ENCODE results near the gene UROC1. TPM values are rescaled to one million over a fixed set of nuclear protein-coding genes. Genes with fewer than 3 reads are reported as not detected.
A peak's percentile ranks its signal among the peaks of the same experiment; 100 is the strongest.

Gene UROC1
- total and polyA plus RNA-seq, 12 donors, result 0.01 TPM; not detected in 11

GRCh38 chr3:126524429-126524988 lies 6.9 kb upstream of the UROC1 start:
- H3K36me3 ChIP-seq, result no peaks in the 10 kb centered on the region
- ATAC-seq (peak in 5 of 8 donors; percentile 3 to 15 (median 11)), DNase-seq (no peak)
- H3K9me3 ChIP-seq, result no peaks in the 10 kb centered on the region
- TF ChIP-seq CTCF (IDR thresholded peaks at IDR 0.05), result no peak
- H3K27me3 ChIP-seq, result peaks cover 0 to 24% (median 16%) of the 10 kb centered on the region in 7 donors
- 10 to 11% methylated on average over 28 to 31 of the region's 31 CpGs for WGBS, 2 donors
- peak overlapping the region in 2 of 10 donors; percentile 15 to 80 for H3K27ac ChIP-seq
- peaks cover 2 to 34% (median 15%) of the 10 kb centered on the region in 9 donors for H3K4me1 ChIP-seq
- peak overlapping the region; percentile 14 to 59 (median 48) for H3K4me3 ChIP-seq
- intact Hi-C loops (cut with DNase I), result loop anchor here in 7 of 10 donors (5.0 to 10.0 kb wide), 5 partner anchors 43 to 1023 kb away; no protein-coding TSS in a partner anchor

GRCh38 chr3:126523745-126524428 lies 6.3 kb upstream of the UROC1 start, which contains the start of gene CHST13:
Gene CHST13, plus strand, starts transcription at chr3:126524155. Its CDS starts 178 bp downstream, at chr3:126524333.
- DNase-seq (peak in 1 of 2 donors; percentile 43), ATAC-seq (peak; percentile 41 to 82 (median 64))
- 7 to 9% methylated on average over 46 to 56 of the region's 56 CpGs for WGBS, 2 donors
- TF ChIP-seq CTCF (IDR thresholded peaks at IDR 0.05), result peak in 1 of 9 donors; percentile 10
- intact Hi-C loops (cut with DNase I), result loop anchor here in 7 of 10 donors (5.0 to 10.0 kb wide), 5 partner anchors 43 to 1023 kb away; no protein-coding TSS in a partner anchor
- Histone ChIP-seq H3K27ac (peak within 1 kb of the TSS in 2 of 10 donors; percentile 15 to 80), H3K27me3 (peaks cover 0 to 24% (median 16%) of the 10 kb centered on the region in 7 donors), H3K4me3 (peak within 1 kb of the TSS; percentile 14 to 59 (median 48)), H3K9me3 (no peaks in the 10 kb centered on the region), H3K4me1 (peaks cover 0 to 28% (median 9%) of the 10 kb centered on the region in 9 donors), H3K36me3 (no peaks in the 10 kb centered on the region)

GRCh38 chr3:126522363-126522788 lies 4.8 kb upstream of the UROC1 start:
- Histone ChIP-seq H3K4me1 (peaks cover 0 to 13% (median 6%) of the 10 kb centered on the region in 9 donors), H3K27ac (no peak overlapping the region), H3K4me3 (no peak overlapping the region), H3K36me3 (no peaks in the 10 kb centered on the region), H3K9me3 (no peaks in the 10 kb centered on the region), H3K27me3 (peaks cover 0 to 24% (median 16%) of the 10 kb centered on the region in 7 donors)
- WGBS, 2 donors, result 1 to 2% methylated on average over 6 of the region's 6 CpGs
- intact Hi-C loops (cut with DNase I), result loop anchor here in 7 of 10 donors (5.0 to 10.0 kb wide), 5 partner anchors 45 to 1025 kb away; no protein-coding TSS in a partner anchor
- peak in 1 of 2 donors; percentile 39 for DNase-seq
- peak; percentile 78 to 96 (median 90) for TF ChIP-seq CTCF (IDR thresholded peaks at IDR 0.05)
- ATAC-seq, result peak in 5 of 8 donors; percentile 6 to 60 (median 47)
